GM13977 (cell line): ENCODE data around the gene AMH.

Experiments
- DNase-seq: peaks from one replicate; pipeline ENCODE4 v3.0.0; 2012; ENCODE audit warnings: low spot score
- CTCF ChIP-seq: IDR thresholded peaks from 2 replicates; pipeline ENCODE4 v1.5.1; 2012; ENCODE audit warnings: mild to moderate bottlenecking, control low read depth; ENCODE audit not compliant: insufficient read depth; ENCODE audit errors: extremely low read depth, missing control alignments
- in situ Hi-C: fragments of 300-500 bp; cut with MboI; formaldehyde crosslinking; loops from one replicate; pipeline ENCODE4 v1.12.0; 2022; ENCODE audit warnings: low sequenced_read_pairs, low pct_unique_long_range_greater_than_20kb, mixed read lengths, inconsistent platforms; ENCODE audit not compliant: unreplicated experiment

Gene AMH

GRCh38 chr19:2239771-2240770, 9.1 kb upstream of the AMH start:
- no peak for TF ChIP-seq CTCF
- in situ Hi-C loops: no loop called here
- DNase-seq: no peak

DNA sequence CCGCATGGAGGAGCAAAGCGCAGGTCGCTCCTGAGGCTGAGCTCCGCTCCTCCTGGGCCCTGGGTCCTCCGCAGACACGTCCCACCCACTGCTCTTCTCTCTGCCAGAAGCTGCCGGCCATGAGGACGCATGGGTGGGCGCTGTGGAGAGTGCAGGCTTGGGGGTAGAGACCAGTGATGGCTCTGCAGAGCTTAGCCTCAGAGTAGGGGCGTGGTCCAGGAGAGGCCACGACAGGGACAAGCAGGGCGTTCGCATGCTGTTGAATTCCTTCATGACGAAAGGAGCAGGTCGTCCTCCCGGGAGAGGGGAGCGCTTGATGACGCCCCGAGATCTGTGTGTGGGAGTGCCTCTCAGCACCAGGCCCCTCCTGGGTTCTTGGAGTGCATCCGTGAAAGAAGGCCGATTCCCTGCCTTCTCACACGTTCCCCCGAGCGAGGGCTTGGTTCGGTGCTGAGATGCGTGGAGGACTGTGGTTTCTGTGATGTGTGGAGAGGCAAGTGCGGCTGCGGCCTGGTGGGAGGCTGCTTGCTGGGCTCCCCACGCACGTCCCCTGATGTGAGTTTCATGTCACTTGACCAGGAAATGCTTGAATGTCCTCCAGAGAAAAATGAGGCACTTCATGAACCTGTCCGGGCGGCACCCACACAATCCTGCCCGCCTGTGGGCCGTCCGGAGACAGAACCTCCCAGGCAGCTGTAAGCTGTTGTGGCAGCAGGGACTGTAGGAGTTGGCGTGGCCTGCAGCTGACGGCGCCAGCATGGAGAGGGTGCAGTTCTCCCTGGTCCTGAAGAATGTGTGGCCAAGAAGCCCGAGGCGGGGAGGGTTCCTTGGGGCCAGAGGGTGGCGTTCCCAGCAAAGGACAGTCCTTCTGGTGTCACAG, 8.0 kb upstream of the AMH start:
- no peak for TF ChIP-seq CTCF
- in situ Hi-C loops: no loop called here
- DNase-seq: no peak

DNA sequence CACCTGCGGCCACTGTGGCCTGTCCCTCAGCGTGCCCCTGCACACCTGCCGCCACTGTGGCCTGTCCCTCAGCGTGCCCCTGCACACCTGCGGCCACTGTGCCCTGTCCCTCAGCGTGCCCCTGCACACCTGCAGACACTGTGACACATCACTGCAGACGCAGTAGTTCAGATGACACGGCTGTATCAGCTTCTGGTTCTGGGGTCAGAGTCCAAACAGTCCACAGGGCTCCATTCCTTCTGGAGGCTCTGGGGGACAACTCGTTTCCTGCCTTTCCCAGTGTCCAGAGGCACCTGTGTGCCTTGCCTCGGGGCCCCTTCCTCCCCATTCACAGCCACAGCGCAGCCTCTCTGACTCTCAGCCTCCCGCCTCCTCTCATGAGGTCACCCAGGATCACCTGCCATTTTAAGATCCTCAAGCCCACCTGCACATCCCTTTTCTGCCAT, 7.0 kb upstream of the AMH start:
- DNase-seq: no peak
- TF ChIP-seq CTCF: no peak
- in situ Hi-C loops: no loop called here

DNA sequence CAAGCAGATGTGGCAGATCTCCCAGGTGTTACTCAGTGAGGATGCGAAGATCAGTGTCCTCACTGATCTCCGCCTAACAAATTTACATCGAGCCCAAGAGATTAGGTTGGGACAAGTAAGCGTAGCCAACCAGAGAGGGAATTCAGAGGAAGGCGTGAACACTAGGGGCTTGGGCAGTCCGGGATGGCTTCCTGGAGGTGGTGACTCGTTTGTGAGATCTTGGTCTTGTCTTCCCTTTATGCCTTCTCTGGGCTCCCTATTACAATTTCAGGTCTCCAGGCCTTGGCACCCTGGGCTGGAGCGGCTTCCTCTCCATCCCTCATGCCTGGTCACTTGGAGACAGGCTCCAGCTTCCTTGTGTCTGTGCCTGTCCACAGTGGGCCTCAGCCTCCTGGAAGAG, 6.3 kb upstream of the AMH start:
- TF ChIP-seq CTCF: no peak
- DNase-seq: no peak
- in situ Hi-C loops: no loop called here

- in situ Hi-C loops: no loop called here
- DNase-seq: no peak
- no peak for TF ChIP-seq CTCF
Measured at GRCh38 chr19:2243274-2244124, 5.6 kb upstream of the AMH start.

- no peak for DNase-seq
- TF ChIP-seq CTCF: no peak
- in situ Hi-C loops: no loop called here
Measured at GRCh38 chr19:2244125-2244411, 5.1 kb upstream of the AMH start.
